Type B pancreatic cell (in vitro differentiated cells): Measurements from ENCODE around the gene USH2A. TPM values are rescaled to one million over a fixed set of nuclear protein-coding genes. Genes with fewer than 3 reads are reported as not detected.

Experiments
- DNase-seq: peaks from one replicate; pipeline ENCODE4 v3.0.0; 2021; ENCODE audit warnings: mixed read lengths; ENCODE audit not compliant: unreplicated experiment; ENCODE audit errors: extremely low spot score
- H3K27ac Mint-ChIP-seq: 2 replicates; pipeline ENCODE4 v1.8.0; 2021; ENCODE audit warnings: mild to moderate bottlenecking, mixed read lengths
- H3K27me3 Mint-ChIP-seq: 2 replicates; pipeline ENCODE4 v1.8.0; 2021; ENCODE audit warnings: mixed read lengths
- H3K36me3 Mint-ChIP-seq: 2 replicates; pipeline ENCODE4 v1.8.0; 2021; ENCODE audit warnings: mixed read lengths
- H3K4me1 Mint-ChIP-seq: one replicate; pipeline ENCODE4 v1.8.0; 2021; ENCODE audit warnings: mixed read lengths; ENCODE audit not compliant: unreplicated experiment
- H3K4me3 Mint-ChIP-seq: 2 replicates; pipeline ENCODE4 v1.8.0; 2021; ENCODE audit warnings: mild to moderate bottlenecking, mixed read lengths
- H3K9me3 Mint-ChIP-seq: 2 replicates; pipeline ENCODE4 v1.8.0; 2021; ENCODE audit warnings: mixed read lengths
- total RNA-seq: library from RNA; stranded (reverse); gene quantifications from 2 replicates; pipeline ENCODE4 v1.2.1, GENCODE V29; 2021; ENCODE audit warnings: low replicate concordance
- TF ChIP-seq, protein P1 (sequence below): fragments of 200-600 bp; sonication (generic); conservative IDR thresholded peaks from 2 replicates; pipeline ENCODE4 v1.5.0; 2021; ENCODE audit warnings: antibody characterized with exemption, mild to moderate bottlenecking

USH2A gene
- total RNA-seq, 1 donor from 2014 or later, result 0.22 TPM

DNA sequence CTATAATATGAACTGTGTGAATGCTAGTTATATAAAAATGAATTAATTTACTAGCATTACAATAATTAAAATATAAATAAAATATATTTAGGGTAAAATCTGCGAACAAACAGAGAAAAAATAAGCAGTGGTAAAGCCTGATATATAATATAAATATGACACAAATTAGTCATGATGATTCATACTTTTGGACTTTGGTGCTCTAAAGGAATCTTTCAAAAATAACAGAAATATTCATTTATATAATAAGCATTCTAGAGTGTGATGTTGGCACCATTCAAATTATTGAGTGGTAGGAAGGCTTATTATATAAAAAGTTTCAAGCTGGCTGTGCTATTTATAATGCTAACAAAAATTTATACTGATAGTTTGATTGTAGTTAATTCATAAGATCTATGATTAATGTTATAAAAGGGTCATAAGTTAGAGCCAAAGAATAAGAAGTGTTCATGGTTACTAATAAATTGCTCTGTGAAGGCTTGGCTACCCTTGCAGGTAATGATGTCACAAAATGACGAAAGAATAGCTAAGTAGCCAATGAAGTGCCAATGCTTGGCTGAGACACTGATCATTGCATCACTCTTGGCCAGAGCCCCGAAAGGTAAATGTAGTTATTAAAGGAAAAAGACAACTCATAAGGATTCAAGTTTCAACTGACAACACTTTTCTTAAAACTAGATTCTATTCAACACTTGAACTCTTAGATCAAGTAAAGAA, 108.7 kb downstream of the USH2A start:
- H3K4me3 Mint-ChIP-seq, result no peak overlapping the region
- TF ChIP-seq, protein P1, sequence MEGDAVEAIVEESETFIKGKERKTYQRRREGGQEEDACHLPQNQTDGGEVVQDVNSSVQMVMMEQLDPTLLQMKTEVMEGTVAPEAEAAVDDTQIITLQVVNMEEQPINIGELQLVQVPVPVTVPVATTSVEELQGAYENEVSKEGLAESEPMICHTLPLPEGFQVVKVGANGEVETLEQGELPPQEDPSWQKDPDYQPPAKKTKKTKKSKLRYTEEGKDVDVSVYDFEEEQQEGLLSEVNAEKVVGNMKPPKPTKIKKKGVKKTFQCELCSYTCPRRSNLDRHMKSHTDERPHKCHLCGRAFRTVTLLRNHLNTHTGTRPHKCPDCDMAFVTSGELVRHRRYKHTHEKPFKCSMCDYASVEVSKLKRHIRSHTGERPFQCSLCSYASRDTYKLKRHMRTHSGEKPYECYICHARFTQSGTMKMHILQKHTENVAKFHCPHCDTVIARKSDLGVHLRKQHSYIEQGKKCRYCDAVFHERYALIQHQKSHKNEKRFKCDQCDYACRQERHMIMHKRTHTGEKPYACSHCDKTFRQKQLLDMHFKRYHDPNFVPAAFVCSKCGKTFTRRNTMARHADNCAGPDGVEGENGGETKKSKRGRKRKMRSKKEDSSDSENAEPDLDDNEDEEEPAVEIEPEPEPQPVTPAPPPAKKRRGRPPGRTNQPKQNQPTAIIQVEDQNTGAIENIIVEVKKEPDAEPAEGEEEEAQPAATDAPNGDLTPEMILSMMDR, result no peak

DNA sequence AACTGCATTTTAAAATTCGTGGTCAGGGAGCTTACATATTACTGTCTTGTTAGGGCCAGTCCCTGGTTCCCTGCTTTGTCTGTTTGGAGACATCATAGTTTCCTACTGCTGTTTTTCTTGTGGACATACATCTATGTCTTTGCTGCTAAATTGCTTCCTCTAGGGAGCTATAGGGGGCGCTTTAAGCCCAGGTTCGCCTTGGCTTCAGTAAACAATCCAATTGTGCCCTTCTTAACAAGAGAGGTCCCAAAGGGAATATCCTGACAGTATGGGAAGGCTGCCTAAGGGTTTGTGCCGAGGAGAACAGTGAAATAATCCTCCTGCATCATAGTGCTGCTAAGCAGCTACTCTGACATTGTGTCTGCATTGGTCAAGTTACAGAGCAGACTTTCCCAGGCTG, 112.5 kb downstream of the USH2A start:
- TF ChIP-seq, protein P1, result peak; percentile 76
- no peak for DNase-seq
- H3K27me3 Mint-ChIP-seq, result no peaks in the 10 kb centered on the region

More for the DNA sequence above, 108.7 kb downstream of the USH2A start:
- H3K9me3 Mint-ChIP-seq, result no peaks in the 10 kb centered on the region
- DNase-seq, result no peak
- no peaks in the 10 kb centered on the region for H3K36me3 Mint-ChIP-seq
- no peaks in the 10 kb centered on the region for H3K27me3 Mint-ChIP-seq
- H3K4me1 Mint-ChIP-seq, result no peaks in the 10 kb centered on the region
- no peak overlapping the region for H3K27ac Mint-ChIP-seq

DNA sequence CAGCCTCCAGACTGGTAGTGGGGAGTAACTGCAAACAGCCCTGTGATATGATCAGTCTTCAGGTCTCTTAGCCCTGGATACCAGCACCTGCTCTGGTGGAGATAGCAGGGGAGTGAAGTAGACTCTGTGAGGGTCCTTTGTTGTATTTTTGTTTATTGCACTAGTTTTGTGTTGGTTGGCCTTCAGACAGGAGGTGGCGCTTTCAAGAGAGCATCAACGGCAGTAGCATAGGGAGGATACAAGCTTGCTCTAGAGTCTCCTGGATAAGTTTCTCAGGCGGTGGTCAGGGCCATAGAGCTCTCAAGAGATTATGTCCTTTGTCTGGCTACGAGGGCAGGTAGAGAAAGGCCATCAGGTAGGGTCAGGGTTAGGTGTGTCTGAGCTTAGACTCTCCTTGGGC, 116.4 kb downstream of the USH2A start:
- TF ChIP-seq, protein P1, result no peak
- no peaks in the 10 kb centered on the region for H3K36me3 Mint-ChIP-seq
- DNase-seq, result no peak
- H3K27ac Mint-ChIP-seq, result no peak overlapping the region
- no peaks in the 10 kb centered on the region for H3K27me3 Mint-ChIP-seq
- no peaks in the 10 kb centered on the region for H3K4me1 Mint-ChIP-seq
- H3K4me3 Mint-ChIP-seq, result no peak overlapping the region
- no peaks in the 10 kb centered on the region for H3K9me3 Mint-ChIP-seq

More for the DNA sequence above, 112.5 kb downstream of the USH2A start:
- Mint-ChIP-seq H3K9me3 (no peaks in the 10 kb centered on the region), H3K27ac (no peak overlapping the region), H3K36me3 (no peaks in the 10 kb centered on the region), H3K4me1 (no peaks in the 10 kb centered on the region), H3K4me3 (no peak overlapping the region)

DNA sequence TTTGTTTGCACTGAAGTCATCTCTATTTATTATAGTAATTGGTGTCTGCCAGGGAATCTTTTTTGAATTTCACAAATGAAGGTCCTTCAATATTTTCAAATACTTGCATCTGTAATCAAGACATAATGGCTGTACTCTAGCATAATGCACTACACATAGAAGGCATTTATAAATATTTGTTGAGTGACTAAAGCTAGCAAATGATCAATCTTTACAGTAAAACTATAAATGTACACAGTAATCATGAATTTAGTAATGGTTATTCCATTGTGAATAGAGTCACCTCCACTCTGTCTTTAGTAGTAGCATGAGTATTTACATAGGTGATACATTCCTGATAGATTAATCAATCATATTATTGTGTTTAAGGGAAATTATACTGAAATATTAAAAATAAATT, 119.6 kb downstream of the USH2A start:
- TF ChIP-seq, protein P1, result no peak
- no peaks in the 10 kb centered on the region for H3K27me3 Mint-ChIP-seq
- no peak for DNase-seq
- H3K36me3 Mint-ChIP-seq, result no peaks in the 10 kb centered on the region
- H3K4me3 Mint-ChIP-seq, result no peak overlapping the region
- H3K4me1 Mint-ChIP-seq, result no peaks in the 10 kb centered on the region
- no peak overlapping the region for H3K27ac Mint-ChIP-seq
- H3K9me3 Mint-ChIP-seq, result no peaks in the 10 kb centered on the region

DNA sequence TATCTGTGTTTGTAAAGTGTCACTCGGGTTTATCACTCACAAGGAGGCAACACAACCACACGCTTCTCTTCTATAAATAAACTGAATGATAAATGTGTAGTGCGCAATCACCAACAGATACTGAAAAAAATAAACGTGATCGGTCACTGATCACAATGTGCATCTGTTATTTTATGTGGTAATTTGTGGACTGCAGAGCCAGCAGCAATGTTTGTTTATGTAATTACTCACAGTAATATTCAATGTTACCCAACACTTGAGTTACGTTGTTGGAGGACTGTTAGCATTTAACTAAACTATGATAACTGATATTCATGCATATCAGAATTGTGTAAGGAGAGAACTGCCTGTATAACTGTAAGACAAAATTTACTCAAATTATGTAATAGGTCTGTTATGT, 129.6 kb downstream of the USH2A start:
- TF ChIP-seq, protein P1, result no peak
- H3K9me3 Mint-ChIP-seq, result no peaks in the 10 kb centered on the region
- no peaks in the 10 kb centered on the region for H3K36me3 Mint-ChIP-seq
- DNase-seq, result no peak
- H3K4me1 Mint-ChIP-seq, result no peaks in the 10 kb centered on the region
- H3K27me3 Mint-ChIP-seq, result no peaks in the 10 kb centered on the region
- H3K27ac Mint-ChIP-seq, result no peak overlapping the region
- H3K4me3 Mint-ChIP-seq, result no peak overlapping the region
